Right renal cortex interstitium (tissue), 3 donors: Measurements from ENCODE around the gene CATSPER1. TPM values are rescaled to one million over a fixed set of nuclear protein-coding genes. Genes with fewer than 3 reads are reported as not detected.
A peak's percentile ranks its signal among the peaks of the same experiment; 100 is the strongest.
"Not testable (repeated sequence)": the region's sequence is repeated elsewhere in the genome, so short reads cannot be mapped to it uniquely, and the experiment has no call there.

Experiments used
- DNase-seq, 3 donors: peaks; one replicate each; pipeline ENCODE4 v3.0.0-alpha.2; 2013; ENCODE audit warnings: low read depth in 3 of 3, low spot score in 2 of 3
- polyA plus RNA-seq, 3 donors: library from polyadenylated mRNA; unstranded; fragments of 120-200 nt; gene quantifications; one replicate each; pipeline ENCODE4 v1.2.1, GENCODE V29; 2013; ENCODE audit not compliant: insufficient read length in 3 of 3

The CATSPER1 gene
- polyA plus RNA-seq, 3 donors = not detected

- peak in 2 of 3 donors; percentile 21 to 29 for DNase-seq
Measured at GRCh38 chr11:66022401-66023185, 3.7 kb downstream of the CATSPER1 start.

DNA sequence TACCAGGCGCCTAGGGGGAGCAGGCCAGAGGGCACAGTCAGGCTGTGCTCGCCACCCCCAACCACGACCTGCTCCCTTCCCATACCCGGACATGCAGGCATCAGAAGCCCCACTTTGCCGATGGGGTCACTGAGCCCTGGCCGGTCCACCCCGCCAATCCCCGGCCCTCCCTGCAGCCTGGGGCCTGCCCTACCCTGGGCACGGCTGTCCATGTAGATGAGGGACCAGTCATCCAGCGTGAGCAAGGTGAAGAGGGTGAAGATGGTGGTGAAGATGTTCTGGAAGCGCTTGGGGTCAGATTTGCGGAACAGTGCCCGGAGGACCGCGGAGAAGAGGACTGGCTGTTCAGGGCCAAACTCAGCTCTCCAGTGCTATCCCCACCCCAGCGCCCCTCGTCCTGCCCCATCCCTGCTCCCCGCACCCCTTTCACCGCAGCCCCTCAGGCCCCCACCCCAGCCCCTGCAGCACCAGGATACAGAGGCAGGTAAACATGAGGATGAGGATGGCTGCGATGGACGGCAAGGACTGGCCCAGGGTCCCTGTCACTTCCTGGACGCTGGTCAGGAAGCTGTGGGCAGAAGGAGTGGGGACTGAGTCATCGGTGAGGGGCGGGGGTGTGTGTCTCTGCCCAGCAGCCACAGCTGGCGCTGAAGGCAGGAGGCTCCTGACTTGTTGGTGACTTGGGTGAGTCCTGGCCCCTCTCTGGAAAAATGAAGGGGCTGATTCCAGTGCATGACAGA lies 5.5 kb downstream of the CATSPER1 start:
- no peak for DNase-seq

GRCh38 chr11:66020212-66020611 lies 6.1 kb downstream of the CATSPER1 start:
- DNase-seq = no peak

- DNase-seq = no peak
Measured at GRCh38 chr11:66017321-66017720, 9.0 kb downstream of the CATSPER1 start.

DNA sequence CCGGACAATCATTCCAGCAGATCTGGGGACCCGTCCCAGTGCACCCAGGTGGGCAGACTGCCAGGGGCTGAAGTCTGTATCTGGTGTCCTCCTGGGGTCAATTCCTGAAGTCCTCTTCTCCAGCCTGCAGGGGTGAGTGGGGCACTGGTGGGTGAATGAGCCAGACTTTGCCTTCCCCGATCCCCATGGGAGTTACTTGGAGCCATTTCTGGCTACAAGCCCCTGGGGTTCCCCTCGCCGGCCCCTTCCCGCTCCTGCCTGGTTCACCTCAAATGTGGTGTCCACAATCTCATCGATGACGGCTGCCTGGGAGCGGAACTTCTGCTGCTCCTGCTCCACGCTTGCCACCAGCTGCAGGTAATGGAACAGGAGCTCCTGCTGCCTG lies 9.5 kb downstream of the CATSPER1 start:
- DNase-seq = no peak

- no peak for DNase-seq
Measured at GRCh38 chr11:66015936-66016792, 10.1 kb downstream of the CATSPER1 start.

GRCh38 chr11:66015454-66015881 lies 10.8 kb downstream of the CATSPER1 start:
- no peak for DNase-seq

- DNase-seq = no peak
Measured at GRCh38 chr11:66014804-66015453, 11.3 kb downstream of the CATSPER1 start.

GRCh38 chr11:66013762-66014100 lies 12.5 kb downstream of the CATSPER1 start:
- no peak for DNase-seq

- DNase-seq = no peak
Measured at GRCh38 chr11:66012946-66013761, 13.1 kb downstream of the CATSPER1 start.

DNA sequence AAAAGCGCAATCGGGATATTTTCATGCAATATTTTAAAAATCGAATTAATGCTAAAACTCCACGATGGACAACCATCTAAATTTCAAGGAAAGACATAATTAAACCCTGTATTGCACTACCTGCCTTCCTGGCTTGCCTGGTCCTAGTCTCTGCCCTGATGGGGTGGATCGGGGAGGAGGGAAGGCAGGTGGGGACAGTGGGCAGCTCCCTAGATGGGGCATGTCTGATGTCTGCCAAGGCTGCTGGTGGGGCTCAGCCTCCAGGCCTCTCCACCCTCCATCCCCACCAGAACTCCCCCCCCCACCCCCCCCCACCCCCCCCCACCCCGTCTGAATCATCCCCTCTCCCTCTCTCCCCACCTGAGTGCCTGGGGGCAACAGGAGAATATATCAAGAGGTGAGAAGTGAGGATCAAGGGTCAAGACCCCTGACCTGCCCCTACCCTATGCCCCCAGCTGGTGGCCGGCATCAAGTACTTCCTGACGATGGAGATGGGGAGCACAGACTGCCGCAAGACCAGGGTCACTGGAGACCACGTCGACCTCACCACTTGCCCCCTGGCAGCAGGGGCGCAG lies 13.8 kb downstream of the CATSPER1 start:
- DNase-seq = no peak

DNA sequence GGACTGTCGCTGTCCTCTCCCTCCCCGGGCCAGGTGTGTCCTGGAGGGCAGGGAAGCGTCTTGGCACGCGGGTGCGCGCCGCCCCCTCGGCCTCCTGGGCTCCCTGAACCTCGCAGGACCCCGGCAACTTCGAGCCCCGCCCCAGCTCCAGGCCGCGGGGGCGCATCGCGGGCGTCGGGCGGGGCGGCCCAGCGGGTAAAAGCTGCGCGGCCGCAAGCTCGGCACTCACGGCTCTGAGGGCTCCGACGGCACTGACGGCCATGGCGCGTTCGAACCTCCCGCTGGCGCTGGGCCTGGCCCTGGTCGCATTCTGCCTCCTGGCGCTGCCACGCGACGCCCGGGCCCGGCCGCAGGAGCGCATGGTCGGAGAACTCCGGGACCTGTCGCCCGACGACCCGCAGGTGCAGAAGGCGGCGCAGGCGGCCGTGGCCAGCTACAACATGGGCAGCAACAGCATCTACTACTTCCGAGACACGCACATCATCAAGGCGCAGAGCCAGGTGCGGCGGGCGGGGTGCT lies 14.4 kb downstream of the CATSPER1 start, which contains the start of gene CST6:
CST6 (plus strand) TSS at position 224 of the 519 bp plus-strand sequence; CDS start at position 261, 37 bp downstream.
- no peak for DNase-seq

- DNase-seq = no peak
Measured at GRCh38 chr11:66011239-66011784, 15.0 kb downstream of the CATSPER1 start.

- DNase-seq = not testable (repeated sequence)
Measured at GRCh38 chr11:66010036-66010435, 16.2 kb downstream of the CATSPER1 start.

GRCh38 chr11:66008468-66009101 lies 17.7 kb downstream of the CATSPER1 start:
- DNase-seq = no peak

DNA sequence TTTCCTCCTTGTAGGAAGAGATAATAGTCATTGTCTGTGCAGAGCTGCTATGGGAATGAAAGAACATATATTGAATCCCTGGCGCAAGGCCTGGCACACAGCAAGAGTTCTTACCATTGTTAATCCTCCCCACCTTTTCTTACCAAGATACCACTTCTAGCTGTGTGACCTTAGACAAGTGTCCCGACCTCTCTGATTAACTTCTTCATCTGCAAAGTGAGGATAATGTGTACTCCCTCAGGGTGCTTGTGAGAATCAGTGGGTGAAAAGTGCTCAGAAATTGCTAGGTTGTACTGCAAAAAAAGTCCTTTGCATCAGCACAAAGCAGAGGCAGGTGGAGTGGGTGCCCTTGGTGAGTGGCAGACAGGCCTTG lies 18.2 kb downstream of the CATSPER1 start:
- no peak for DNase-seq

- no peak for DNase-seq
Measured at GRCh38 chr11:66007201-66007634, 19.1 kb downstream of the CATSPER1 start.

DNA sequence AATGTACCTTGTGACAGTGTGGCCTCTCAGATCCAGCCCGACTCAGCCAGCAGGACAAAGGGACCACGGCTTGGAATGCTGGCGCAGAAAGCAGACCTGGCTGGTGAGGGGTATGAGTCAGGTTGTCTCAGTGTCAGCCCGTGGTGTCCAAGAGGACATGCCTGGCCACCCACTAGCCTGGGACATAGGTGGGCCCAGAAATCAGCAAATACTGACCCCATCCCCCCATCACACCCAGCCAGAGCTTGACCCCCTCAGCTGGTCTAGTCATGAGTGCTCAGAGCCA lies 19.4 kb downstream of the CATSPER1 start:
- DNase-seq = no peak
